HG02588 (cell line): ENCODE results near the gene STN1.

Source experiments
- ATAC-seq: cut with Tn5 transposase; IDR thresholded peaks from one replicate; pipeline ENCODE4 v1.9.1; 2021; ENCODE audit warnings: mild to moderate bottlenecking, moderate library complexity; ENCODE audit not compliant: unreplicated experiment

The STN1 gene

DNA sequence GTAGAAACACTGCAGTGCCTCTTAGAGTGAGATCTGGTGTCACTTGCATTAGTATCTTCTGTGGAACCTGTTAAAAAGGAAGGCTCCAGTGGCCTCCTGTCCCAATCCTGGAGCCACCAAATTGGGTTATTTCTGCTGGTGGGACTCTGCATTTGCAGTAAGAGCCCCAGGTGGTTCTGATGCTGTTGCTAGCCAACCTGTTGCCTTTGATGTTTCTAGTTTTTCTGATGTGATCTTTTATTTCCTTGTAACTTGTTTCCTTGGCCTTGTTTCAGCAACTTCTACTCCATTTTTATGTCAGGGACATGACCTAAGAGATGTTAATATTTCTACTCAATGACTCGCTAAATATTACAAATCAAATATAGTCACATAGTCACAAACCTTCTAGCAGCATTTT is 12.5 kb upstream of the STN1 start:
- ATAC-seq: no peak

DNA sequence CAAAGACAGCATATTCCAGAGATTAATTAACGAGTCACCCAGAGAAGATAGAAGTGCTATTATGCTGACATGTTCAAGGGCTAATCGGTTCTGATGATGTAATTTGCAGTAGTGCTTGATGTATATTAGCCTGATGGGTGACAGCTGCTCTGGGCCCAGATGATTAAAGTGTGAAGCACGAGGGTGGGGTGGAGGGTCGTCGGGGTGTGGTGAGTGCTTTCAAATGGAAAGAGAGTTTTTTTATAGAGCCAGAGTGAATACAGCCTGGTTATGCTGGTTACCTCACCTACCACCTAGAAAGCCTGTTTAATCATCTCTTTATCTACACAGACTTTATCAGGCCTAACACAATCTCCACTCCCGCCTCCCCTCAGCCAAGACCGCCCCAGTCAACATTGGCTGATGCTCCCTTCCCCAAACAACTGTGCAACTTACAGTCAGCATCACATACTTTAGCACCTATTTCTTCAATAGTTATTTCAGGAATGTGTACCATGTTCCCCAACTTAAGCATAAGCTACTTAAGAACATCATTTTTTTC is 11.5 kb upstream of the STN1 start:
- ATAC-seq: no peak

DNA sequence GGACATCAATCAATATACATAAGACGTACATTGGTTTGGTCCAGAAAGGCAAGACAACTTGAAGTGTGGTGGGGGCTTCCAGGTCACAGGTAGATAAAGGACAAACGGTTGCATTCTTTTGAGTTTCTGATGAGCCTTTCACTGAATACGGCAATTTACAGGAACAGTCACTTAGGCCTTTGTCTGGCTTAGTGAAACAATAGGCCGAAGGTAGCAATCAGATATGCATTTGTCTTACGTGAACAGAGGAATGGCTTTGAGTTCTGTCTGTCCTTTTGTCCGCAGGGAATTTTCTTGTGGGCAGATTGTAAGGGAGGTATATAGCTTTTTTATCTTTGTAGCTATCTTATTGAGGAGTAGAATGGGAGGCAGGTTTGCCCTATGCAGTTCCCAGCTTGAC is 10.8 kb upstream of the STN1 start:
- ATAC-seq: no peak

DNA sequence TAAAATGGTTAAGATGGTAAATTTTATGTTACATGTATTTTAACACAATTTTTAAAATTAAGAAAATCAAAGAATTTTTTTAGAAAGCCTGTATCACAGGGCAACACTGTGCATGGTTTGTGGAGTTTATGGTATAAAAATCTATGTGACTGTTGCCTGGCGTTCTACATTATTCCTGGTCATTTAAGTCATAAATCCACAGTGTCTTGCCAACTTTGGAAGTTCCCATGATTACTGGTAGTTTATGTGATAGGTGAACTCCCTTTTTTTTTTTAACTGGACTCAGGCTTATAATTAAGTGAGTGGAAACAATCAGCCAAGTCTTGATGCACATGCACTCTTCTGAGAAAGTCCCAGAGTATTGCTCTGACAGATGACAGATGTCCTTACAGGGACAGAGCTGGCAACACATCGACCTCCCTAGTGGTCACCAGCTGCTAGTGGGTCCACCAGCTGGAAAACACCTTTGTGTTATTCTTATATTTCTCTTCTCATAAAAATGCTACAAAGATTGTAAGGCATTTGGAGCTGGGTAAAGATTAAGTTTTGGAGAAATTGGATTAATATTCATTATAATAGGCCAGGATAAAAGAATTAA is 8.8 kb upstream of the STN1 start:
- ATAC-seq: no peak

DNA sequence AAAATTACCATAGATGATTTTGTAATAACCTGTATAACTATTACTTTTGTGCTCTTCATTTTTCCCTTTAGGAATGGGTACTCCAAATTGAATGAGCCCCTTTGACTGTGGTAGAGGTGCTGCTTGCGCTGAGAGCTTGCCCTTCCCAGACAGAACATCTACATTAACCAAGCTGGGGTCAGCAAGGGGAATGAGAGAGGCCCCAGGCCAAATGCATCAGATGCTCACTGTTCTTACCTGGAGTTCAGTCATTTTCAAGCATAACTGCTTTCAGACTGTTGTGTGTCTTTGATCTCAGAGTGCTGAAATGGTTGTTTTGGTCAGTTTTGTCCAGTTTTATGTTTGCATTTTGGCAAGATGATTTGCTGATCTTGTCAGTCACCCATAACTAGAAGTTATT is 7.6 kb upstream of the STN1 start:
- no peak for ATAC-seq

DNA sequence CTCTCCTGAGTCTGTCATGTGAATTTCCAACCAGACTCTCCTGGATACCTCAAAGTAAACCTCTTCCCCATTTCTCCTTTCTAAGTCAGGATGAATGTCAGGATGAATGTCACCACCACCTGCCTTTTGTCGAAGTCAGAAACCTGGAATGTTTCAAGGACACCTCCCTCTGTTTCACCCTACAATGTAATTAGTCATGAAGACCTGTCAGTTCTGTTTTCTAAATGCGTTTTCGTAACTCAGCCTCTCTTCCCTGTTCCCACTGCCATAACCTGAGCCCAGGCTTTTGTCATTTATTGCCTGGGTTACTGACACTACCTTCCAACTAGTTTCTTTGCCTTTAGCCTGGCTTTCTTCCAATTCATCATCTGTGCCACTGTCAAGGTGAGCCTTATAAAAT is 5.5 kb upstream of the STN1 start:
- ATAC-seq: no peak

DNA sequence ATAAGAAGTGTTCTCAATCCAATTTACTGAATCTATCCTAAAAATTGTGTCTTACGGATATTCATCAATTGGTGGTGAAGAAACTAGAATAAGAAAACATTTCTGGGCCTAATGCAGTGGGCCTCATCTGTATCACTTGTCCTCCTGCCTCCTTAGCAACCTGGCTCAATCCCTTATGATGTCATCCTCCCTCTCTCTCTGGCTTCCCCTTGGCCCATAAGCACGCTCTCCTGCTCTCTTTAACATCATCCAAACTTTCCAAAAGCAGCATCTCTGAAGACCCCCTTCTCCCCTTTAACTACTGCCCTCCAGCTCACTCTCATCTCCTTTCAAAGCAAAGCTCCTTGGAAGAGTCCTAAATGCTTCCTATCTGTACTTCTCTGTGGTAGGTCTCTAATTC is 4.7 kb upstream of the STN1 start:
- no peak for ATAC-seq

DNA sequence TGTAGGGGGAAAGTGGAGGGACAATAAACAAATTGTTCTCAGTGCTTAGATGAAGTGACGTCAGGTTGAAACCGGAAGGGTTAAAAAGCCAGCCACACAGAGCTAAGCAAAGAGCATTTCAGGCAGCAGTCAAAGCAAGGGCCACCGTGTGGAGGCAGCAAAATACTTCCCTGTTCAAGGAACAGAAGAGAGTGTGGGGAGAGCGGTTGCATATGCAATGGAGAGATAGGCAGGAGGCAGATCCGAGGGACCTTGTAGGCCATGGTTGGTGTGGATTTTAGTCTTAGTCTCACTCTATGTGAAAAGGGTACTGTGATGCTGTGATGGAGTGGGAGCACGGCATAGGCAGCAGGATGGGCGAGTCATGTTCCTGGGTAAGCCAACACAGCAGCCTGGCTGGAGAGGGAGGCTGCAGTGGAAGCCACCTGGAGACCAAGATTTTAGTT is 3.8 kb upstream of the STN1 start:
- no peak for ATAC-seq

DNA sequence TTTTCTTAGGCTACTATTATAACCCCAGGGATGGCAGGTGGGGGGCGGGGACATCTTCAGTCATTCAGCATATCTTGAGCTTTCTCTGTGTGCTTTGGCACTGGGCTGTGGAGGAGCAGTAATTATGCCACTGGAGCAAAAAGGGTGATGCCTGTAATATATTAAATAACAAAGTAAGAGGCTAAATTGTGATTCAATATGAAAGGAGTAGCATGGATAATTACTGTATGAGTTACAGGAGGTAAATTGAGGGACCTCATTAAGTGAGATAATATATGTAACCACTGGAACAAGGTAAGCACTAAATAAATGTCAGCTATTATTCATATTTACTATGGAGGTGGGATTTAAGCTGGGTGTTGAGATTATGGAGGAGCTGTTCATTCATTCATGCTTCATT is 3.3 kb upstream of the STN1 start:
- no peak for ATAC-seq

DNA sequence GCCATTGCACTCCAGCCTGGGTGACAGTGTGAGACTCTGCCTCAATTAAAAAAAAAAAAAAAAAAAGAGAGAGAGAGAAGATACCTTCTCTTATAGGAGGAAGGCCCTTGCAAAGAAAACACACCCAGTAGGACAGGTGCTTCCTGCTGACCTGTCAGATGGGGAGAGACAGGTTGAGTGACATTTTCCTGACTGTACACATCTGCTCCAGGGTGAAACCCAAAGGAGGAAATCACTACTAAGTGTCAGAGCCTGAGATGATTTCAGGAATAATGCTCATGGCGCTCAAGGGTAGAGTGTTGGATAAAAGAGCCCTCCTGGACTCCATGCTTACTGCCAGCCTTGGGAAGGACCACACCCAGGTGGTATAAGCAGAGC is 1.7 kb upstream of the STN1 start:
- no peak for ATAC-seq

DNA sequence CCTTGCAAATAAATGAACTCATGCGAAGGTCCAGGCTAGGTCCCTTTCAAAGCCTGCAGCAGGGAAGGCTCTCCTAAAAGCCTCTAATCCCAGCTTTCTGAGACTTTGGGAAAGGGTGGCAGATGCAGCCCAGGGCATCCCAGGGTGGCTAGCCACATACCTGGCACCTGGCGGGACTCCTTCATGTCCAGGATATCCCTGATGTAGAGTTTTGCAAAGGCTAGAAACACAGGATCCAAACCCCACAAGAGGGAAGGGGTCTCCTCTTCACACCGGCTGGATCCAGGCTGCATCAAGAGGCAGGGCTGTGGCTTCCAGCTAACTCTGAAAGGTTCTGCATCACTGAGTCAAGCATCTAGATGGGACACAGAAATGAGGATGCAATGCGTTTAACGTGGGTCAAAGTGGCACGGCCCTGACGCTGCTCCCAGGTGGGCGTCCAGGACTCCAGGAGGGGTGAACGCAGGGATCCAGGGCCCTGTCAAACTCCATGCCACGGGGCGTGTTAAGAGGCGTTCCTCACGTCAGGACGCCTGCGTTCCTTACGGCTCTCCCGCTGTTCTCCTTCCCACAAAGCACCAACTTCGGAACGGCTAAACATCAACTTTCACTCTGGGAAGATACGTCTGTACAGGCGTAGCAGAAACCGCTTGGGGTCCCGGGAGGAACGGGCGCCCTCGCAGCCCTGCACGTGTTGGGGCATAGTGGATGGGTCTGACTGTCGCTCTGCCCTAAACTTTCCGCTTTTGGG is 507 bp downstream of the STN1 start:
- ATAC-seq: peak; percentile 10

DNA sequence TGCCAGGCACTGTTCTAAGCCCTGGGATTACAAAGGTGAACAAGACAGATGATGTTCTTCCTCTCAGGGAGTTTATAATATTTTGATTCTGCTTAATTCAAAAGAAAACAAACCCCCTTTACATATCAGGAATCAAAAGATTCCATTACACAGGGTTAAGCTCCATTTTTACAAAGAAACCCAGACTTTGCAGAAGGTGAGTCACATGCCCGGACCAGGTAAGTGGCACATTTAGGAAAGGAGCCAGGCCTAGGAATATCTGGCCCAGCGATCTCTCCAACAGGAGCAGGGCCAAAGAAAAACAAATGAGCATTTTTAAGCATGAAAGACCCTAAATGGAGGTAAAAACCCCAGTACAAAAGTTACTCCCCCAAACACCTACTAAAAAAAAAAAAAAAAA is 1.1 kb downstream of the STN1 start:
- ATAC-seq: no peak

DNA sequence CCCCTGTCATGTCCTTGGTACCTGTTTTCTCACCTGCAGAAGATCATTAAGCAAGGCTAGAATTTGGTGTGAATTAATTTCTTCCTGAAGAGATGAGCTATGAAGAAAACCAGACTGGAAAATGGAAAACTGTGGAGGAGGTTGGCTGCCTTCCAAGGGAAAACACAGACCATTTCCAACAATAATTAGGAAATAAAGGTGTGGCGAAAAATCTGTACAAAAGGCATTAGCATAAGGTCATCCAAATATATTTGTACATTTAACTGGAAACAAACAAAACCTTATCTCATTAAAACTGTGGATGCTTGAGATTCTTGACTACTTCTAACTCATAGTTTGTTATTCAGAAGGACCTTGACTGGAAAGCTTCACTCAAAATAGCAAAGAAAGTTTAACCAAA is 1.7 kb downstream of the STN1 start:
- ATAC-seq: no peak

DNA sequence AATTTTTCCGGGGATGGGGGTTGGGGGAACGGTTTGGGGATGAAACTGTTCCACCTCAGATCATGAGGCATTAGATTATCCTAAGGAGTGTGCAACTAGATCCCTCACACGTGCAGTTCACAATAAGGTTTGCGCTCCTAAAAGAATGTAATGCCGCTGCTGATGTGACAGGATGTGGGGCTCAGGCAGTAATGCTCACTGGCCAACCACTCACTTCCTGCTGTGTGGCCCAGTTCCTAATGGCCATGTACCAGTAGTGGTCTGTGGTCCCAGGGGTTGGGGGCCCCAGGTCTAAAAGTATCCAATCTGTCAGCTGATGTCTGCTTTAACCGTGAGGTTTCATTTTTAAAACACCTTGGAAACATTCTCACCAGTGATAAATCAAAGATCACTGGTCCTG is 2.2 kb downstream of the STN1 start:
- ATAC-seq: no peak

DNA sequence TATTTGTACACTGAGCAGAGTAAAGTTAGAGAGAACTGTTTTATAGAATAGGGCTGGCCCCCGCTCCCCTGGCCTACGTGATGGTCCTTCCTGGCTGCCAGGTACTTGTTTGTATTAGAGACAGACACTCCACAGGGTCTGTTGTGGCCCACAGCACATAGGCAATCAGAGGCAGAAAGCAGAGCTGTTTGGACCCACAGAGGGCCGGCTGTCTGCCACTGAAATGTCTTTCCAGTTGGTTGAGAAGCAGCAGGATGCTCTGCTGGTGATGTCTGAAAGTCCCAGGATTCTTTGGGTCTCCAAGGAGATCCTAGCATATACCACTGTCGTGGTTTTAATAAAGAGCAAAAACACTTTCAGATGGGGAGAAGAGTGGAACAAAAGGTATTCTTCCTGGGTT is 5.2 kb downstream of the STN1 start:
- ATAC-seq: no peak

DNA sequence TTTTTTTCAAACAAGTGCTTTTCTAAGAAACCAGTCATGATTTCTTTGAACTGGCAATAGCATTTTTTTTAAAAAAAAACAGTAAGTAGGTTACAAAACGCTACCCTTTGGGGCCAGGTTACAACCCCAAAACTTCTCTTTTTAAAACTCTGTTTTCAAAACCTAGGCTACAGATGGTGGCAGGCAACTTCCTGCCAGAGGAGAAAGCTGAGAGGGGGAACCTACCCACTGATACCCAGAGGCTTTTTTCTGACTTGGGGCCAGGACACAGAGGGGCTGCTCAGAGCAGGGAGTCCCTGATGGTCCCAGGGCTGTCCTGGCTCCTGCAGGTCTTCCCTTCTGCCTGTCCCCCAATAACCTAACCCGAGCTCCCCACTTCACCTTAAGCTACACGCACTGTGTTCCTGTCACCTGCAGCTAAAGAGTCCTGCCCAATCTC is 6.9 kb downstream of the STN1 start:
- ATAC-seq: no peak

DNA sequence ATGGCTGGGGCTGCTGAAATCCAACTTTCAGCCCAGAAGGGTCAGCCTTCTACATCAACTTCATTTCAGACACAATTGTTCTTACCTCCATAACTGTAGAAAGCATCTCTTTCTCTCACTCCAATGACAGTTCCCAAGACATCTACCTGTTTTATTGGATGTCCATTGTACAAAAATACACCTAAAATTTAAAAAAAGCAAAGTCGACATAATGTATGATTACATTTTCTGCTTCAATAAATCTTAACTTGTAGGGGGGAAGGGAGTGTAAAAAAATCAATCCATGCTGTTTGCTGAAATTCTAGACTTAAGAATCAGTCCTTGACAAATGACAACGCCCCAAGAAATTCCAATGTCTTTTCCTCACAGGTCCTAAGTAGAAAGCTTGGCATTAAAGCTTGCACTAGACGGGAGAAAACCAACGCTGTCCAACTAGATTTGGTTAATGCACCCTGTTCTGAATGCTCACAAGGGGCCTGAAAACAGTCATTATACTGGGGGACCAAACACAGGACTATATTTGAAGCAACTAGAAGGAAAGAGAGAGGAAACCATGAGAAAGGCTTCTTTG is 7.5 kb downstream of the STN1 start:
- no peak for ATAC-seq

DNA sequence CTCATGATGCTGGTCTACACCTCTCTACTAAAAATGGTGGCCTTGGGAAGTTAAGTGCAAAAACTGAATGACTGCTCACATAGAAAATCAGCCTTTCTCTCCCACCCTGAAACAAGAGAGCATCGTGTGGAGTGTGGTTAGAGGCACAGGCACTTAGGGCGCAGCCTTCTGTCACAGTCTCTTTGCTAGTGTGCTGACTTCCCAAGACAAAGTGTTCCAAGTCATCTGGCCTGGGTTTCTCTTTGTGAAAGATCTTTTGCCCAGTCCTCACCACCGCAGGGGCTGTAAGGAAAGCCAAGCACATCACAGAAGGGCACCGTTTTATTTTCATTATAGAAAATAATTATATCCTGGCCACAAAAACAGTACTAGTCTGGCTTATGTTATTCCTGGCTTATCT is 12.5 kb downstream of the STN1 start:
- ATAC-seq: no peak

DNA sequence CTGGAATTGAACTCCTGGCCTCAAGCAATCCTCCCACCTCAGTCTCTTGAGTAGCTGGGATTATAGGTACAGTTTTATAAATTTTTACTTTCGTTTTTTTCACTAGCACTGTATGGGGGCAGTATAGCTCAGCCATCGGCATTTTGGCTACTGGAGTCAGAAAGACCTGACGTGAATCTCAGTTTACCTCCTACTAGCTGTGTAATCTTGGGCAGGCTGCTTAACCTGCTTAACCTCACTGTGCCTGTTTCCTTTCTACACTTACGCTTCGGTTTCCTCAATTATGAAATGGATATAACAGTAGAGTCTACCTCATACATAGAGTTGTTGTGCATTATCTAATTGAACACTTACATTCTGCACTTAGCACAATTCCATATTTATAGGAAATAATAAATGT is 16.7 kb downstream of the STN1 start:
- ATAC-seq: no peak

DNA sequence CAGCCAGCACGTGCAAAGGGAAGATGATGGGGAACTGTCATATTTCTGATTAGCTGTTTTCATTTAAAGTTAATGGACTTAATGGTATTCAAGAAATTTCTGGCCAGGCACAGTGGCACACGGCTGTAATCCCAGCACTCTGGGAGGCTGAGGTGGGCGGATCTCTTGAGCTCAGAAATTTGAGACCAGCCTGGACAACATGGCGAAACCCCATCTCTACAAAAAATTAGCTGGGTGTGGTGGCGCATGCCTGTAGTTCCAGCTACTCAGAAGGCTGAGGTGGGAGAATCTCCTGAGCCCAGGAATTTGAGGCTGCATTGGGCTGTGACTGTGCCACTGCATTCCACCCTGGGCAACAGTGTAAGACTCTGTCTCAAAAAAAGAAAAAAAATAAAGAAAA is 18.7 kb downstream of the STN1 start:
- no peak for ATAC-seq

DNA sequence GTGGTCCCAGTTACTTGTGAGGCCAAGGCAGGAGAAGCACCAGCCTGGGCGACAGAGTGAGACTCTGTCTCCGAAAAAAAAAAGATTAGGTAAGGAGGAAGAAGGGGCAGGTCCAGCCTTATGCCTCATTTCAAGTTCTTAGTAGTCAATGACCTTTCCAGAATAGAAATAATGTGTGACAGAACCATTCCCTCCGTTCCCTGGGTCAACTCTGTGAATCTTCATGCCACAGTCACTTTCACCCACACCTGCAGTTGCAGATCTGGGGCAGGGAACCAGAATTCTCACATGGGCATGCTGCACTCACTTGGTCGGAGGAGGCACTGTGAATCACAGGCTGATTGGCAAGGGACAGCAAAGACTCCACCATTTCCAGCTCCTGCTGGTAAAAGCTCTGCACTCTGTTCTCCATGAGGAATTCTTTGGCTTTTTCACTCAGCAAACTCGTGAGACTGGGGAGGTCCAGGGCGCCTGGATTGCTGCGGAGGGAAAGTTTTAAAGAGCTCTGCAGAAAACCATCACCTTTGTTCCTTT is 20.7 kb downstream of the STN1 start:
- ATAC-seq: no peak

DNA sequence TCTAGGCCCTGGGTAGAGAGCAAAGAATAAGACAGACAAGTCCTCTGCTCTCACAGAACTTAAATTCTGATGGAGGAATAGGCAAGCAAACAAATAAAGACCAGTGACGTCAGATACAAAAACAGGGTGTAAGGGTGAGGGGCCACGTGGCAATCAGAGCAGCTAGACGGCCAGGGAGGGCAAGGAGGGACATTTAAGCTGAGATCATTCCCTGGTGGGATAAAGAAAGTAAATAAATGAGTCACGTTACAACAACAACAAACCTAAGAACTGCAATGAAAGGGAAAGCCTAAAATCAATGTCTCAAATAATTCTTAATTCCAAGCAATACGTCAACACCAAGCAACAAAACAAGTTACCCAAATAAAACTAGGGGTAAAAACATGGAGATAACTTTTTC is 21.8 kb downstream of the STN1 start:
- ATAC-seq: no peak
